ENCODE results near the gene PVALEF. TPM values are rescaled to one million over a fixed set of nuclear protein-coding genes. Genes with fewer than 3 reads are reported as not detected.

The PVALEF gene
- total and polyA plus RNA-seq, 2 of the 13 experiments (the other 11 are each of a cell fraction or from before 2014, with no cell fraction given), result 0.18 TPM

DNA sequence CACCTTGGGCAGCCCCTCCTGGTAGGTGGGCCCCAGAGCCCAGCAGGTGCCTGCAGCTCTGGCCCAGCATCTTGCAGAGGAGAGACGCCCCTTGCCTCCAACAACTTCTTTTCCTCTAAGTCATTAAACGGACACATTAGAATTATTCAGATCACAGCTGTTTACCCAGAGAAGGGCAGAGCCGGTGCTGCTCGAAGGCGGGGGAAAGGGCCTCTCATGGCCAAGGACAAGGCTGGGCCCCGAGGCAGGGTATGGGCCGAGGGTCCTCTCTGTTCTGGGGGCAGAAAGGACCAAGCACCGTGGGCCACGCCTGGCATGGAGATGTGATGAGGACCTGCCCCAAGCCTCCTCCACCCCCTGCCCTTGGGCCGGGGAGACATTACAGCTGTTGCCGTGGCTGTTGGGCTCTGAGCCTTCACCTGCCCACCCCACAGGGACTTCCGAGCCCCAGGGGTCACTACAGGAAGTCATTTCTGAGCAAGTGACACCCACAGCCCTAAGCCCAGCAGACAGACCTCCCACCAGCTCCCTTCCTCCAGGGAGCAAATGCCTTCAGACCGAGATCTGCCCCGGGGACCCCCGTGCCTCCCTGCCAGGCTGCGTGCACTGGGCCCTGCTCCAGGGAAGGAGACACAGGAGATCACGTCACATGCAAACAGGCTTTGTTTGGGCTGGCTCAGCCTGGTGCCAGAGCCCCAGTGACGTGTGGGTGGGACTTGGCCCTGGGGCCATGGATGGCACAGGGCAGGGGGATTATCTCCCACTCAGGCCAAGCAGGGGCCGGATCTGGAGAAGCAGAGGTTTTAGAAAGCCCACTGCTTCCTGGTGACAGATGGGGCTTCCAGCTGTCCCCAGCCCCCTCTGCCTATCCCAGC lies 699 bp upstream of the PVALEF start (continued):
- TF ChIP-seq, protein P1, sequence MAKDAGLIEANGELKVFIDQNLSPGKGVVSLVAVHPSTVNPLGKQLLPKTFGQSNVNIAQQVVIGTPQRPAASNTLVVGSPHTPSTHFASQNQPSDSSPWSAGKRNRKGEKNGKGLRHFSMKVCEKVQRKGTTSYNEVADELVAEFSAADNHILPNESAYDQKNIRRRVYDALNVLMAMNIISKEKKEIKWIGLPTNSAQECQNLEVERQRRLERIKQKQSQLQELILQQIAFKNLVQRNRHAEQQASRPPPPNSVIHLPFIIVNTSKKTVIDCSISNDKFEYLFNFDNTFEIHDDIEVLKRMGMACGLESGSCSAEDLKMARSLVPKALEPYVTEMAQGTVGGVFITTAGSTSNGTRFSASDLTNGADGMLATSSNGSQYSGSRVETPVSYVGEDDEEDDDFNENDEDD (CRISPR knock-in tag; IDR thresholded peaks at IDR 0.05; ENCODE audit: borderline replicate concordance), result no peak
- TF ChIP-seq ZBTB38 (CRISPR knock-in tag; IDR thresholded peaks at IDR 0.05) (no peak), NFYC (CRISPR knock-in tag; IDR thresholded peaks at IDR 0.05) (no peak), ZNF589 (CRISPR knock-in tag; conservative IDR thresholded peaks at IDR 0.05) (no peak), CEBPB (IDR thresholded peaks at IDR 0.05; ENCODE audit: borderline replicate concordance, low read depth, low read length) (no peak), LCORL (IDR thresholded peaks at IDR 0.05) (no peak), LCORL (CRISPR knock-in tag; IDR thresholded peaks at IDR 0.05) (no peak; the same call in none of the 2 replicates), ARNTL (CRISPR knock-in tag; IDR thresholded peaks at IDR 0.05) (peak; percentile 77; the same call in 1 of the 2 replicates), SNAI1 (CRISPR knock-in tag; IDR thresholded peaks at IDR 0.05; ENCODE audit: borderline replicate concordance) (no peak; the same call in 1 of the 2 replicates), ZNF773 (CRISPR knock-in tag; IDR thresholded peaks at IDR 0.05; ENCODE audit: borderline replicate concordance) (no peak), ZNF282 (IDR thresholded peaks at IDR 0.05; ENCODE audit: partially characterized antibody) (no peak), ZNF3 (CRISPR knock-in tag; IDR thresholded peaks at IDR 0.05) (no peak), SATB2 (CRISPR knock-in tag; IDR thresholded peaks at IDR 0.05) (no peak), CHD4 (IDR thresholded peaks at IDR 0.05; ENCODE audit: borderline replicate concordance, low read length) (no peak), NR2C2 (CRISPR knock-in tag; IDR thresholded peaks at IDR 0.05; ENCODE audit: borderline replicate concordance) (no peak; the same call in 1 of the 2 replicates), TGIF2 (CRISPR knock-in tag; IDR thresholded peaks at IDR 0.05) (peak; percentile 73; the same call in 1 of the 2 replicates), DPF2 (CRISPR knock-in tag; IDR thresholded peaks at IDR 0.05; ENCODE audit: borderline replicate concordance, low read depth) (peak; percentile 54; the same call in 1 of the 2 replicates), NFIB (CRISPR knock-in tag; IDR thresholded peaks at IDR 0.05; ENCODE audit: borderline replicate concordance) (no peak), HIVEP1 (CRISPR knock-in tag; IDR thresholded peaks at IDR 0.05) (no peak; the same call in 1 of the 2 replicates), NAIF1 (CRISPR knock-in tag; IDR thresholded peaks at IDR 0.05; ENCODE audit: borderline replicate concordance) (no peak), HOXA5 (CRISPR knock-in tag; IDR thresholded peaks at IDR 0.05) (no peak), ZNF724P (CRISPR knock-in tag; IDR thresholded peaks at IDR 0.05; ENCODE audit: borderline replicate concordance) (no peak), ZNF225 (CRISPR knock-in tag; IDR thresholded peaks at IDR 0.05) (peak; percentile 77), POLR2AphosphoS5 (IDR thresholded peaks at IDR 0.05; ENCODE audit: low read depth, low read length) (peak; percentile 37; the same call in 1 of the 2 replicates)
- TF ChIP-seq, protein P2, sequence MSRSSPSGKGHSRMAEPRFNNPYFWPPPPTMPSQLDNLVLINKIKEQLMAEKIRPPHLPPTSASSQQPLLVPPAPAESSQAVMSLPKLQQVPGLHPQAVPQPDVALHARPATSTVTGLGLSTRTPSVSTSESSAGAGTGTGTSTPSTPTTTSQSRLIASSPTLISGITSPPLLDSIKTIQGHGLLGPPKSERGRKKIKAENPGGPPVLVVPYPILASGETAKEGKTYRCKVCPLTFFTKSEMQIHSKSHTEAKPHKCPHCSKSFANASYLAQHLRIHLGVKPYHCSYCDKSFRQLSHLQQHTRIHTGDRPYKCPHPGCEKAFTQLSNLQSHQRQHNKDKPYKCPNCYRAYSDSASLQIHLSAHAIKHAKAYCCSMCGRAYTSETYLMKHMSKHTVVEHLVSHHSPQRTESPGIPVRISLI (CRISPR knock-in tag; IDR thresholded peaks at IDR 0.05; ENCODE audit: borderline replicate concordance), result peak; percentile 9; the same call in 1 of the 2 replicates
- TF ChIP-seq, protein P3, sequence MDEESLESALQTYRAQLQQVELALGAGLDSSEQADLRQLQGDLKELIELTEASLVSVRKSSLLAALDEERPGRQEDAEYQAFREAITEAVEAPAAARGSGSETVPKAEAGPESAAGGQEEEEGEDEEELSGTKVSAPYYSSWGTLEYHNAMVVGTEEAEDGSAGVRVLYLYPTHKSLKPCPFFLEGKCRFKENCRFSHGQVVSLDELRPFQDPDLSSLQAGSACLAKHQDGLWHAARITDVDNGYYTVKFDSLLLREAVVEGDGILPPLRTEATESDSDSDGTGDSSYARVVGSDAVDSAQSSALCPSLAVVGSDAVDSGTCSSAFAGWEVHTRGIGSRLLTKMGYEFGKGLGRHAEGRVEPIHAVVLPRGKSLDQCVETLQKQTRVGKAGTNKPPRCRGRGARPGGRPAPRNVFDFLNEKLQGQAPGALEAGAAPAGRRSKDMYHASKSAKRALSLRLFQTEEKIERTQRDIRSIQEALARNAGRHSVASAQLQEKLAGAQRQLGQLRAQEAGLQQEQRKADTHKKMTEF (CRISPR knock-in tag; IDR thresholded peaks at IDR 0.05), result no peak
- TF ChIP-seq, protein P4, sequence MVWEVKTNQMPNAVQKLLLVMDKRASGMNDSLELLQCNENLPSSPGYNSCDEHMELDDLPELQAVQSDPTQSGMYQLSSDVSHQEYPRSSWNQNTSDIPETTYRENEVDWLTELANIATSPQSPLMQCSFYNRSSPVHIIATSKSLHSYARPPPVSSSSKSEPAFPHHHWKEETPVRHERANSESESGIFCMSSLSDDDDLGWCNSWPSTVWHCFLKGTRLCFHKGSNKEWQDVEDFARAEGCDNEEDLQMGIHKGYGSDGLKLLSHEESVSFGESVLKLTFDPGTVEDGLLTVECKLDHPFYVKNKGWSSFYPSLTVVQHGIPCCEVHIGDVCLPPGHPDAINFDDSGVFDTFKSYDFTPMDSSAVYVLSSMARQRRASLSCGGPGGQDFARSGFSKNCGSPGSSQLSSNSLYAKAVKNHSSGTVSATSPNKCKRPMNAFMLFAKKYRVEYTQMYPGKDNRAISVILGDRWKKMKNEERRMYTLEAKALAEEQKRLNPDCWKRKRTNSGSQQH (CRISPR knock-in tag; IDR thresholded peaks at IDR 0.05; ENCODE audit: low read depth), result no peak
